DMS153 (cell line): ENCODE data around the gene PGM5.
A peak's percentile ranks its signal among the peaks of the same experiment; 100 is the strongest.

Experiments used
- DNase-seq: peaks from one replicate; lab custom pipeline; 2025; lab: John Stamatoyannopoulos, UW

PGM5 gene

GRCh38 chr9:68497629-68498028 lies 141.2 kb downstream of the PGM5 start:
- DNase-seq, result no peak

GRCh38 chr9:68498816-68499215 lies 142.4 kb downstream of the PGM5 start:
- DNase-seq, result no peak

- no peak for DNase-seq
Observed at GRCh38 chr9:68500457-68501381, 144.3 kb downstream of the PGM5 start.

- no peak for DNase-seq
Observed at GRCh38 chr9:68502279-68502678, 145.9 kb downstream of the PGM5 start.

- DNase-seq, result no peak
Observed at GRCh38 chr9:68505681-68506409, 149.4 kb downstream of the PGM5 start.

- no peak for DNase-seq
Observed at GRCh38 chr9:68506551-68506950, 150.1 kb downstream of the PGM5 start.

- DNase-seq, result no peak
Observed at GRCh38 chr9:68507130-68507805, 150.9 kb downstream of the PGM5 start.

GRCh38 chr9:68507806-68508145 lies 151.4 kb downstream of the PGM5 start:
- DNase-seq, result no peak

GRCh38 chr9:68508547-68508946 lies 152.1 kb downstream of the PGM5 start:
- no peak for DNase-seq

GRCh38 chr9:68509689-68510088 lies 153.3 kb downstream of the PGM5 start:
- no peak for DNase-seq

- no peak for DNase-seq
Observed at GRCh38 chr9:68513385-68513784, 157.0 kb downstream of the PGM5 start.

- DNase-seq, result no peak
Observed at GRCh38 chr9:68513981-68514380, 157.6 kb downstream of the PGM5 start.

GRCh38 chr9:68515326-68516017 lies 159.1 kb downstream of the PGM5 start:
- no peak for DNase-seq

GRCh38 chr9:68522131-68522530 lies 165.7 kb downstream of the PGM5 start:
- DNase-seq, result peak; percentile 10

GRCh38 chr9:68522954-68523353 lies 166.5 kb downstream of the PGM5 start:
- DNase-seq, result no peak

- no peak for DNase-seq
Observed at GRCh38 chr9:68523367-68523936, 167.0 kb downstream of the PGM5 start.

- peak; percentile 38 for DNase-seq
Observed at GRCh38 chr9:68530618-68531017, 174.2 kb downstream of the PGM5 start.

- DNase-seq, result no peak
Observed at GRCh38 chr9:68532131-68532530, 175.7 kb downstream of the PGM5 start.

- DNase-seq, result no peak
Observed at GRCh38 chr9:68533678-68534077, 177.3 kb downstream of the PGM5 start.

- no peak for DNase-seq
Observed at GRCh38 chr9:68536876-68537615, 180.6 kb downstream of the PGM5 start.

- DNase-seq, result no peak
Observed at GRCh38 chr9:68537616-68537880, 181.1 kb downstream of the PGM5 start.
